Measurements from ENCODE around the gene TMEM86B. TPM values are rescaled to one million over a fixed set of nuclear protein-coding genes. Genes with fewer than 3 reads are reported as not detected.

The TMEM86B gene
- total RNA-seq, 2 experiments from 2014 or later, result 11.7 to 11.8 TPM

DNA sequence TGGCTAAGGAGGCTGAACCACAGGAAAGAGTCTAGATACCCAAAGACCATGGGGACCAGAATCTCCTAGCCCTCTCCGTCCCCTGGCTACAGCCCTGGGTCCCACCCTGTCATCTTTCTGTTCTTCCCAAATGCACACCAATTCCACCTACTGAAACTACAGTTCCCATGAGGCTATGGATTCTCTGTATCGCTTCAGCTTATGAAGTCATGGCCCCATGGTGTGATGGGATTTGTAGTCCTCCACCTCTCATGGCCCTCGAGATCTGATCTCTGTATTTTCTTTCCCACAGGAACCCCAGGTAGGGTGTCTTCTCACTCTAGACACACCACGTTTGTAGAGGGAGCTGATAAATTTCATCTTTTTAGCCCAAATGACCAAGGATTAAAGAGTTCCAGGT, 31.0 kb downstream of the TMEM86B start:
- Mint-ChIP-seq H3K4me1 (ENCODE audit: low read depth) (no peaks in the 10 kb centered on the region), H3K27ac (no peak overlapping the region), H3K9me3 (no peaks in the 10 kb centered on the region), H3K36me3 (ENCODE audit: low read depth) (no peaks in the 10 kb centered on the region), H3K27me3 (peaks cover 25% of the 10 kb centered on the region), H3K4me3 (no peak overlapping the region)
- intact Hi-C loops (cut with DNase I, micrococcal nuclease), result loop anchor here in 1 of 2 experiments (2.0 kb wide), 1 partner anchor 67 kb away; no protein-coding TSS in a partner anchor
- no peak overlapping the region for H3K4me3 ChIP-seq (ENCODE audit: low read length)
- H3K27me3 ChIP-seq (ENCODE audit: control insufficient read depth in 1 of 2, insufficient read depth in 2 of 2, low read length in 2 of 2), result peaks cover 5 to 15% of the 10 kb centered on the region in 2 experiments
- ChIA-PET CTCF (no interaction called here), POLR2A (no interaction called here)
- no peaks in the 10 kb centered on the region for H3K4me1 ChIP-seq (ENCODE audit: insufficient read depth, low read length)
- H3K27ac ChIP-seq (ENCODE audit: low read depth in 1 of 2, low read length in 2 of 2), result no peak overlapping the region
- TF ChIP-seq, protein P1, sequence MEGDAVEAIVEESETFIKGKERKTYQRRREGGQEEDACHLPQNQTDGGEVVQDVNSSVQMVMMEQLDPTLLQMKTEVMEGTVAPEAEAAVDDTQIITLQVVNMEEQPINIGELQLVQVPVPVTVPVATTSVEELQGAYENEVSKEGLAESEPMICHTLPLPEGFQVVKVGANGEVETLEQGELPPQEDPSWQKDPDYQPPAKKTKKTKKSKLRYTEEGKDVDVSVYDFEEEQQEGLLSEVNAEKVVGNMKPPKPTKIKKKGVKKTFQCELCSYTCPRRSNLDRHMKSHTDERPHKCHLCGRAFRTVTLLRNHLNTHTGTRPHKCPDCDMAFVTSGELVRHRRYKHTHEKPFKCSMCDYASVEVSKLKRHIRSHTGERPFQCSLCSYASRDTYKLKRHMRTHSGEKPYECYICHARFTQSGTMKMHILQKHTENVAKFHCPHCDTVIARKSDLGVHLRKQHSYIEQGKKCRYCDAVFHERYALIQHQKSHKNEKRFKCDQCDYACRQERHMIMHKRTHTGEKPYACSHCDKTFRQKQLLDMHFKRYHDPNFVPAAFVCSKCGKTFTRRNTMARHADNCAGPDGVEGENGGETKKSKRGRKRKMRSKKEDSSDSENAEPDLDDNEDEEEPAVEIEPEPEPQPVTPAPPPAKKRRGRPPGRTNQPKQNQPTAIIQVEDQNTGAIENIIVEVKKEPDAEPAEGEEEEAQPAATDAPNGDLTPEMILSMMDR (IDR thresholded peaks at IDR 0.05), result no peak
- ATAC-seq (ENCODE audit: poor library complexity) (no peak), DNase-seq (no peak)
- no peaks in the 10 kb centered on the region for H3K36me3 ChIP-seq (ENCODE audit: insufficient read depth, low read length)
- peaks cover 0 to 3% of the 10 kb centered on the region in 2 experiments for H3K9me3 ChIP-seq (ENCODE audit: control insufficient read depth in 1 of 2, insufficient read depth in 1 of 2, low read length in 2 of 2)

DNA sequence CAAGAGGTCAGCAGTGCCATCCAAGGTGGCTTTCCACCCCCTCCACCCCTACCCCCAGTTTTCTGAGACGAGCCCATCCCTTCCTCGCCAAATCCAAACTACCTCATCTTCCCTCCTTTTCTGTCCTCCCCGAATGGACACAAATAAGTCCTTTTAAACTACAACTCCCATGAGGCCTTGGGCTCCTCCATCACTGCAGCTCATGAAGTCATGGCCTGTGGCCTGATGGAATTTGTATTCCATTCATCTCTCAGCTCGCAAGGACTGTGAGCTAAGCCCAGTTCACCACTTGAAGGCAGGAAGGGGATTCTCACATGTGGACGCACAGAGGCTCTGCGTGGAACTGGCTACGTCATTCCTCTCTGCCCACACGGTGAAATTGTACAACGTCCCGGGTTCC, 31.8 kb downstream of the TMEM86B start:
- TF ChIP-seq, protein P1 (IDR thresholded peaks at IDR 0.05), result no peak
- DNase-seq (no peak), ATAC-seq (ENCODE audit: poor library complexity) (no peak)
- Histone ChIP-seq H3K4me3 (ENCODE audit: low read length) (no peak overlapping the region), H3K27ac (ENCODE audit: low read depth in 1 of 2, low read length in 2 of 2) (no peak overlapping the region), H3K9me3 (ENCODE audit: control insufficient read depth in 1 of 2, insufficient read depth in 1 of 2, low read length in 2 of 2) (peaks cover 0 to 3% of the 10 kb centered on the region in 2 experiments), H3K4me1 (ENCODE audit: insufficient read depth, low read length) (no peaks in the 10 kb centered on the region), H3K27me3 (ENCODE audit: control insufficient read depth in 1 of 2, insufficient read depth in 2 of 2, low read length in 2 of 2) (peaks cover 5 to 15% of the 10 kb centered on the region in 2 experiments), H3K36me3 (ENCODE audit: insufficient read depth, low read length) (no peaks in the 10 kb centered on the region)
- CTCF ChIA-PET, result no interaction called here
- intact Hi-C loops (cut with DNase I, micrococcal nuclease), result loop anchor here in 1 of 2 experiments (2.0 kb wide), 1 partner anchor 66 kb away; no protein-coding TSS in a partner anchor
- Mint-ChIP-seq H3K27me3 (peaks cover 20% of the 10 kb centered on the region), H3K4me3 (no peak overlapping the region), H3K27ac (no peak overlapping the region), H3K9me3 (no peaks in the 10 kb centered on the region), H3K4me1 (ENCODE audit: low read depth) (no peaks in the 10 kb centered on the region), H3K36me3 (ENCODE audit: low read depth) (no peaks in the 10 kb centered on the region)
- POLR2A ChIA-PET, result no interaction called here

DNA sequence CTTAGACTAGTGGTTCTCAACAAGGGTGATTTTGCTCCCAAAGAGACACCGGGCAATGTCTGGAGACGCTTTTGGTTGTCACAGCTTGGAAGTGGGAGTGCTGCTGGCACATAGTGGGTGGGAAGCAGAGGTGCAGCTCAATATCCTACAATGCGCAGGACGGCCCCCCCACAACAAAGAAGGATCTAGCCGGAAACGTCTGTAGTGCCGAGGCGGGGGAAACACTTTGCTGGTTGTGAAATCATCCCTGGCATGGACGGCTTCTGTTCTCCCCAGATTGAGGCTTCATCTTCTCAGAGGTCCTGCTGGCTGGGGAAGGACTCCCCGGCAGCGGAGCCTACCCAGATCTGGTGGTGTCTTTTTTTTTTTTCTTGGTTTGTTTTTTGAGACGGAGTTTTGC, 35.1 kb downstream of the TMEM86B start:
- Mint-ChIP-seq H3K4me3 (no peak overlapping the region), H3K36me3 (ENCODE audit: low read depth) (no peaks in the 10 kb centered on the region), H3K27me3 (peaks cover 12% of the 10 kb centered on the region), H3K9me3 (no peaks in the 10 kb centered on the region), H3K27ac (no peak overlapping the region), H3K4me1 (ENCODE audit: low read depth) (no peaks in the 10 kb centered on the region)
- intact Hi-C loops (cut with DNase I, micrococcal nuclease), result no loop called here
- Histone ChIP-seq H3K4me1 (ENCODE audit: insufficient read depth, low read length) (no peaks in the 10 kb centered on the region), H3K9me3 (ENCODE audit: control insufficient read depth in 1 of 2, insufficient read depth in 1 of 2, low read length in 2 of 2) (peaks cover 0 to 3% of the 10 kb centered on the region in 2 experiments), H3K4me3 (ENCODE audit: low read length) (no peak overlapping the region), H3K27me3 (ENCODE audit: control insufficient read depth in 1 of 2, insufficient read depth in 2 of 2, low read length in 2 of 2) (peaks cover 0 to 15% of the 10 kb centered on the region in 2 experiments), H3K36me3 (ENCODE audit: insufficient read depth, low read length) (no peaks in the 10 kb centered on the region), H3K27ac (ENCODE audit: low read depth in 1 of 2, low read length in 2 of 2) (no peak overlapping the region)
- CTCF ChIA-PET, result no interaction called here
- POLR2A ChIA-PET, result no interaction called here
- DNase-seq, result no peak
- TF ChIP-seq, protein P1 (IDR thresholded peaks at IDR 0.05), result no peak
- no peak for ATAC-seq (ENCODE audit: poor library complexity)
